T-helper 17 cell (primary cell): ENCODE data around the gene SLC6A11. TPM values are rescaled to one million over a fixed set of nuclear protein-coding genes. Genes with fewer than 3 reads are reported as not detected.

Experiments
- ATAC-seq: fragments of 150-1000 bp; cut with Tn5 transposase; 2 replicates; pipeline ENCODE4 v1.10.0; 2021; ENCODE audit warnings: mild to moderate bottlenecking, moderate library complexity
- DNase-seq, 3 donors: peaks; one replicate each; pipeline versions ENCODE4 v3.0.0 to v3.0.0-alpha.2; 2020 to 2021
- H3K9me3 ChIP-seq: one replicate; pipeline ENCODE4 v1.7.0; 2013; ENCODE audit warnings: low read length, mild to moderate bottlenecking; ENCODE audit not compliant: control insufficient read depth, poor library complexity, severe bottlenecking
- H3K27ac Mint-ChIP-seq: one replicate; pipeline ENCODE4 v1.8.0; 2022; ENCODE audit warnings: mild to moderate bottlenecking, moderate library complexity, mixed read lengths
- H3K27me3 Mint-ChIP-seq: one replicate; pipeline ENCODE4 v1.8.0; 2022; ENCODE audit warnings: mixed read lengths
- H3K36me3 Mint-ChIP-seq: one replicate; pipeline ENCODE4 v1.8.0; 2022; ENCODE audit warnings: low read depth, mixed read lengths
- H3K4me1 Mint-ChIP-seq: one replicate; pipeline ENCODE4 v1.8.0; 2022; ENCODE audit warnings: mild to moderate bottlenecking, mixed read lengths
- H3K4me3 Mint-ChIP-seq: one replicate; pipeline ENCODE4 v1.8.0; 2022; ENCODE audit warnings: mild to moderate bottlenecking, moderate library complexity, mixed read lengths
- total RNA-seq, 4 donors: library from RNA in 2 of 4; stranded (reverse) in 2 of 4; gene quantifications; one replicate each; pipeline ENCODE4 v1.2.3 and lab custom pipeline; 2022 to 2026

The SLC6A11 gene
- total RNA-seq, 2 donors from 2014 or later = not detected

DNA sequence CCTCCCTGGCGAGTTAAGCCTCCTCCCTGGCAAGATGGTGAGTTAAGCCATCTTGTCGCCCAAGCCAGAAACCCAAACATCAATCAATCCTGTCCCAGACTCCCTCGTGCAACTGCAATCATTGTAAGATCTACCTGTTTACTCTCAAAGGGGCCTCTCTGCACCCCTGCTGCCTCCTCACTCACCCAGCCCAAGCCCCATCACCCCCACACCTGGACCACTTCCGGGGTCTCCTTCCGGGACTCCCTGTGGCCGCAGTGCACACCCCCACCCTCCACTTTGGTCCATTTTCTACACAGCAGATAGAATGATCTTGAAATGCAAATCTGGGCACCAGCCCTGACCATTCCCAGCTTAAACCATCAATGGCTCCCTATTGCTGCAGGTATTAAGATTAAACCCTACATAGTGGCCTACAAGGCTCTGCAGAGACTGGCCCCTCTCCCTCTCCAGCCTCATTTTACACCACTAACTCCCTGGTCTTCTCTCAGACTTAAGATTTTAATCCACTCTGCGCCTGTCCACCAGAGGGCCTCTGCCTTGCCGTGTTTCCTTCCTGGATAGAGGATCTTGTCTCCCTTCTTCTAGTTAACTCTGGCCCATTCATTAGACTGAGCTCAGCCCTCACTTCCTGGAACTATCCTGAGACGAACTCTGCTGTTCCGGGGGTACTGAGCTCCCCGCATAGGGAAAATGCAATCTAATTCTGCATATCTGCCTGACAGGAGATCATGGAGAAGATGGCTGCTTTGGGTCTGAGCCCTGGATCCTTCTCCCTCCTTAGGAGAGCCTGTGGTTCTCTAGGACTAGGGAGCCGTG, 134.7 kb downstream of the SLC6A11 start:
- H3K27me3 Mint-ChIP-seq = peaks cover 57% of the 10 kb centered on the region
- no peak for DNase-seq

DNA sequence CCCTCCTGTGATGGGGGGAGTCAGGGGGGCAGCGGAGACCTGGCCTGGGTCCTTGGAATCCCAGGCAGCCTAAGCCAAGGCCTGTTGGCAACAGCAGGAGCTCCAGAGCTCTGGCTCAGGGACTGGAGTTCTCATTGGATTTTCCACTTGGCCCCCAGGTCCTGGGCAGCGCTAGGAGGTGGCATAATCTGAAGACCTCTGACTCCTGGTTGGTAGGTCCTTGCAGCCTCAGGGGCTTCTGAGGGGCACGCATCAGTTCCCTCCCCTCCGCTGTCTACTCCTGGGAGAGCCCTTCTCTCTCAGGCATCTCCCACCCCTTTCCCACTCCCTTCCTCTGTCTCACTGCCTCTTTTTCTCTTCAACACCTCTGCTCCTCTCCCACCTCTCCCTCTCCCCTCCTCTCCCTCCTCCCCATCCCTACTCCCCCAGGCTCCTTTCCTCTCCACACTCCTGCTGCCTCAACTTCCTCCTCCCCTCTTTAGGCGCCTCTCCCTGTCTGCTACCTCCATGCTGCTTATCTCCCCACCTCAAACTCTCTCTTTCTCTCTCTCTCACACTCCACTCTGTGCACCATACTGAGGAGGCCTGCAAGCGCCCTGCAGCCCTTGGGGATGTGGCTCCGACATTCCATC, 135.4 kb downstream of the SLC6A11 start:
- DNase-seq = no peak
- Mint-ChIP-seq H3K4me3 (no peak overlapping the region), H3K27me3 (peaks cover 60% of the 10 kb centered on the region), H3K36me3 (no peaks in the 10 kb centered on the region), H3K4me1 (no peaks in the 10 kb centered on the region), H3K27ac (no peak overlapping the region)
- no peaks in the 10 kb centered on the region for H3K9me3 ChIP-seq
- ATAC-seq = no peak

More for the DNA sequence above, 134.7 kb downstream of the SLC6A11 start:
- no peak overlapping the region for H3K4me3 Mint-ChIP-seq
- H3K36me3 Mint-ChIP-seq = no peaks in the 10 kb centered on the region
- no peaks in the 10 kb centered on the region for H3K9me3 ChIP-seq
- no peaks in the 10 kb centered on the region for H3K4me1 Mint-ChIP-seq
- no peak overlapping the region for H3K27ac Mint-ChIP-seq
- ATAC-seq = no peak

DNA sequence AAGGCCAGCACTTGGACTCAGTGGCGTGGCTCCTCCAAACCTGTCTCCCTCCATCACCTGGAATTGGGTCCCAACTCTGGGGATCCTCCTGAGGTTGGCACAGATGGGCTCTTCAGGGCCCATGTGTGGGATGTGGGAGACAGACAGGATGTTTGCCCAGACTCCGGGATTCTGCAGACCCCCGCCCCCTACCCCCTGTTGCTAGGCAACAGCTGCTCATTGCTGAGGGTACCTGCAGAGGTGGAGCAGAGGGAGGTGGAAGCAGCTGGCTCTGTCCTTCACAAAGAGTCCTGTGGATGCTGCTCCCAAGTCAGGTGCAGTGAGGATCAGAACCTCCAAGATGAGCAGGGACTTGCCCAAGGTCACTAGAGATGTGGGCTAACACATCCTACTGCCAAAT, 136.5 kb downstream of the SLC6A11 start:
- Mint-ChIP-seq H3K4me1 (no peaks in the 10 kb centered on the region), H3K27me3 (peaks cover 60% of the 10 kb centered on the region), H3K36me3 (no peaks in the 10 kb centered on the region), H3K4me3 (no peak overlapping the region), H3K27ac (no peak overlapping the region)
- ATAC-seq (no peak), DNase-seq (no peak)
- no peaks in the 10 kb centered on the region for H3K9me3 ChIP-seq

DNA sequence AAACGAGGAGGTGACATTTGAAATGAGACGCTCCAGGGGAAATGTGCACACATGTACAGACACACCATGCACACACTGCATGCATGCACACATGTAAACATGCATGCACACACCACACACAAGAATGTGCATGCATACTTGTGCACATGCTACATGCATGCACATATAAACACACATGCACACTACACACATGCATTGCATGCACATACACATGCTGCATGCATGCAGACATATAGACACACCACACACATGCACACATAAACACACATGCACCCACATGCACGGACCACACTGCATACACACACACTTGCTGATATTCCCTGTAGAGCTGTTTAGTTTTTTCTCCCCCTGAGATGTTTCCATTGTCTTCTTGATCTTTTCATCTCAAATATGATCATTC, 138.7 kb downstream of the SLC6A11 start:
- DNase-seq (no peak), ATAC-seq (no peak)
- H3K27me3 Mint-ChIP-seq = peaks cover 54% of the 10 kb centered on the region
- no peaks in the 10 kb centered on the region for H3K36me3 Mint-ChIP-seq
- H3K4me3 Mint-ChIP-seq = no peak overlapping the region
- H3K9me3 ChIP-seq = no peaks in the 10 kb centered on the region
- H3K4me1 Mint-ChIP-seq = no peaks in the 10 kb centered on the region
- H3K27ac Mint-ChIP-seq = no peak overlapping the region

DNA sequence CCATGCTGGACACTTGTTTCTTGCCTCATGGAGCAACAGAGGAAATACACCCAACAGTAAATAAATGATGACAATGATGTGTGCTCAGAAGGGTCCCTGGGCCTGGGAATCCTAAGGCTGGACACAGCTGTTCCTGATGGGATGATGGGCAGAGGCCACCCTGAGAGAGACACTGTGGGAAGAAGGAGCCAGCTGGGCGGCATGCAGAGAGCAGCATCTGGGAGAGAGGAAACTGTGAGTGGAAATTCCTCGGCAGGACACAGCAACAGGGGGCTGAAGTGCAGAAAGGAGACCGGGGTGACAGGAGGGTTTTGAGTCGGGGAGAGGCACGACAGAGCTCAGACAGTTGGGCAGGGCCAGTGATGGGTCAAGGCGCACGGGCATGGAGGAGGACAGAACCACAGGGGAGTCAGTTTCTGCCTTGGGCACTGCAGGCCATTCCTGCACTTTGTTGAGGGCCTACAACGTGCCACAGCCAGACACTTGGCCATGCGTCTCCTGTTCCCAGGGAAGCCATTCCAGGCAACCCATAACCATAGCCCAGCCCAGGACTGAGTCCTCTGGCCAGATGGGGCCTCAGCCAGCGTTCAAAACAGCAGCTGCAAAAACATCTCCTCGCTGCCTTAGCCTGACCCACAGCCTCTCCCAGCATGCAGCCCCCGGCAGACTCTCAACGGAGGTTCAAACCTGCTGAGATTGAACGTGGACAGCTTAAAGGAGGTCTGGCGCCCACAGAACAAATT, 139.9 kb downstream of the SLC6A11 start:
- peaks cover 51% of the 10 kb centered on the region for H3K27me3 Mint-ChIP-seq
- H3K9me3 ChIP-seq = no peaks in the 10 kb centered on the region
- H3K4me3 Mint-ChIP-seq = no peak overlapping the region
- no peak for ATAC-seq
- no peak overlapping the region for H3K27ac Mint-ChIP-seq
- no peaks in the 10 kb centered on the region for H3K36me3 Mint-ChIP-seq
- H3K4me1 Mint-ChIP-seq = no peaks in the 10 kb centered on the region
- no peak for DNase-seq

DNA sequence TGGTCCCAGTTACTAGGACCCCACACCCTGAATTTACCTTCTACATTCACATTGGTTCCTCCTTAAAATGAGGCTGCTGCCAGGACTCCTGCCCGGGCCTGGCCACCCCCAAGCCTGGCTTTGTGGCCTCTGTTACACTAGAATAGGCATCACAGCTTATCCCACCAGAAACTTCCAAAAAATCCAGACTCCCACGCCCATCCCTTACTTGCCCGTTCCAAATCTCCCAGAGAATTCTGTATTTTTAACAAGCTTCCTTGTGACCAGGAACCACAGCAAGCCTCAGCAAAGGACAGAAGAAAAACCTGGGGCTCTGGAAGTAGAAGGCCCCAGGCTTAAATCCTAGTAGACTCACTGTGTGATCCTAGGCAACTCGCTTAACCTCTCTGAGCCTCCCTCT, 140.5 kb downstream of the SLC6A11 start:
- DNase-seq = no peak
- Mint-ChIP-seq H3K4me3 (no peak overlapping the region), H3K4me1 (no peaks in the 10 kb centered on the region), H3K27me3 (peaks cover 49% of the 10 kb centered on the region), H3K36me3 (no peaks in the 10 kb centered on the region), H3K27ac (no peak overlapping the region)
- H3K9me3 ChIP-seq = no peaks in the 10 kb centered on the region
- ATAC-seq = no peak

DNA sequence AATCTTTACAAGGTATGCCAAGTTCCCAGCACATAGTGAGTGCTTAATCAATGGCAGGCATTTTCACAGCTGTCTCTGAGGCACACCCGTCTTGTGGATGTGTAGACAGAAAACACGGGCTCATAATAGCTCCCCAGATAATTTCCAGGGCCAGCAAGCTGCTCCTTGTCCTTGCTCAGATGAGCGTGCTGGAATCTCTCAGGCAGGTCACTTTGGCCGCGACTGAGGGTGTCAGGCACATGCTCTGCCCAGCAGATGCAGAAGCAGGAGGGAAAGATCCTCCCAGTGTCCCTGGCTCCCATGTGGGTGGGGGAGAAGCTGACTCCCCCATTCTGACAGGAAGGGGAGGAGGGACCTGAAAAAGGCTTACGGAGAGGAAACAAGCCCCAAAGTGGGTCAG, 141.0 kb downstream of the SLC6A11 start:
- Mint-ChIP-seq H3K27me3 (peaks cover 46% of the 10 kb centered on the region), H3K4me3 (no peak overlapping the region), H3K36me3 (no peaks in the 10 kb centered on the region), H3K4me1 (no peaks in the 10 kb centered on the region), H3K27ac (no peak overlapping the region)
- DNase-seq = no peak
- ATAC-seq = no peak
- H3K9me3 ChIP-seq = no peaks in the 10 kb centered on the region

DNA sequence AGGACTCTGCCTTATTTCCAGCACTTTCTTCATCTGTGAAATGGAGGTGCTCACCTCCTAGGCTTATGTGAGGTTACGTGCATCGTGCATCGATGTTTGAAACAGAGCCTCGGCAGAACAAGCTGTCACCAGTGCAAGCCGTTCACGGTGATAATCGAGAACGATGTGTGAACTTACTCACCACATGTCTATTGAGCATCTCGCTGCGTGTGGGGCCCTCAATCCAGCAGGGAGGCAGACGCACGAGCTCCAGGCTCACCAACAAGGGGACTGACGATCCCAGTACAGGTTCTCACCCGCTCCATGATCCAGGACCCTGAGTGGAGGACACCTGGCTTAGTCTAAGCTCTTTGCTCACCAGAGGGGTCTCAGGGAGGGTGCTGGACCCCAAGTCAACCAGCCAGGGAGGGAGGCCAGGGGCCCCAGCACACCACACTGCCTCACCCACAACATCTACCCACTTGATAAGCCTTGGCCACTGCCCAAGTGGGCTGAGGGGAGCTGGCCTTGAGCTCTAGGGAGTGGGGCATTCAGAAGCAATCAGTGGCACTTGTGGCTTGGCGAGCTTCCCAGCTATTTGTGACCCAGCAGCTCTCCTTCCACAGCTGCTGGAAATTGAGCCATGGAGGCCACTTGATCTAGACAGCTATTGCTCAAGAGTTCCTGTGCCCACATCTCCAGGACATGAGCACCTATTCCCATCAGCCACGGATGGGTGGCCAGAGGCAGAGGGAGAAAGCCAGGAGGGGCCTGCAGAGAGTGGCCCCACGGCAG, 142.1 kb downstream of the SLC6A11 start:
- H3K9me3 ChIP-seq = no peaks in the 10 kb centered on the region
- H3K4me3 Mint-ChIP-seq = no peak overlapping the region
- peaks cover 43% of the 10 kb centered on the region for H3K27me3 Mint-ChIP-seq
- ATAC-seq (no peak), DNase-seq (no peak)
- no peaks in the 10 kb centered on the region for H3K4me1 Mint-ChIP-seq
- no peak overlapping the region for H3K27ac Mint-ChIP-seq
- no peaks in the 10 kb centered on the region for H3K36me3 Mint-ChIP-seq

DNA sequence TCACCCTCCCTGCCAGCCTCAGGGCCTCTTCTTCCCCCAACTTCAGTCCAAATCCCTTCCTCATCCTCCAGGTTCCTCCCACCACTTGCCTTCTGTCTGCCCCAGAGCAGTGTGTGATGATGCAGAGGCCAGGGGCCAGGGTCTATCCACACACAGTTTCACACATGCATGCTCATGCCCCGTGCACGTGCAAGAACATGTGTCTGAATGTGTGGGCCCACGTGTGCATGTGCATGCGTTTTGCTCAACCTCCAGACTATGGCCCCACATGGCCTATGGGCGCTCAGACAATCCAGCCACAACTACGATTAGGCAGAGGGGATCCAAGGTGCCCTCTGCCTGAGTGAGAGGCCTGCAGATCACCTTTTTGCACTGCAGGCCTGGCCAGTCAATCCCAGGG, 144.2 kb downstream of the SLC6A11 start:
- Mint-ChIP-seq H3K27me3 (peaks cover 25% of the 10 kb centered on the region), H3K4me1 (no peaks in the 10 kb centered on the region), H3K36me3 (no peaks in the 10 kb centered on the region), H3K27ac (no peak overlapping the region), H3K4me3 (peak overlapping the region; percentile 45)
- no peaks in the 10 kb centered on the region for H3K9me3 ChIP-seq
- ATAC-seq (no peak), DNase-seq (no peak)

DNA sequence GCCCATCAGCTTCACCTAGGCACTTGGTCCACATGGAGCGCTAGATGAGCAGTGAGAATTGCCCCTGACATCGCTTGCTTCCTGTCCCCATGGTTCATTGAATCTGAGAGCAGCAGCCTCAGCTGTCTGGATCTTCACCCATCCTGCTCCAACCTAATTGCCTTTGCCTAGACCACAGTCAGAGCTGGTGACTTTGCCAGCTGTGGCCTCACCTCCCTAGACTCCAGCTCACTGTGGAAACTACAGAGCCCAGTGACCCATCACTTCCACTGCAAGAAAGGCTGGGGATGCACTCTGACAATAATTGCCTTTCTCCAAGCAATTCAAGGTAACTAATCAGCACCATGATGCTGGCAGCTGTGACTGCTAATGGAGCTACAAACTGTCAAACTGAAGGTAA, 145.9 kb downstream of the SLC6A11 start:
- no peak for ATAC-seq
- no peaks in the 10 kb centered on the region for H3K36me3 Mint-ChIP-seq
- H3K27me3 Mint-ChIP-seq = peaks cover 32% of the 10 kb centered on the region
- no peaks in the 10 kb centered on the region for H3K9me3 ChIP-seq
- H3K27ac Mint-ChIP-seq = no peak overlapping the region
- H3K4me3 Mint-ChIP-seq = no peak overlapping the region
- no peaks in the 10 kb centered on the region for H3K4me1 Mint-ChIP-seq
- DNase-seq = no peak

DNA sequence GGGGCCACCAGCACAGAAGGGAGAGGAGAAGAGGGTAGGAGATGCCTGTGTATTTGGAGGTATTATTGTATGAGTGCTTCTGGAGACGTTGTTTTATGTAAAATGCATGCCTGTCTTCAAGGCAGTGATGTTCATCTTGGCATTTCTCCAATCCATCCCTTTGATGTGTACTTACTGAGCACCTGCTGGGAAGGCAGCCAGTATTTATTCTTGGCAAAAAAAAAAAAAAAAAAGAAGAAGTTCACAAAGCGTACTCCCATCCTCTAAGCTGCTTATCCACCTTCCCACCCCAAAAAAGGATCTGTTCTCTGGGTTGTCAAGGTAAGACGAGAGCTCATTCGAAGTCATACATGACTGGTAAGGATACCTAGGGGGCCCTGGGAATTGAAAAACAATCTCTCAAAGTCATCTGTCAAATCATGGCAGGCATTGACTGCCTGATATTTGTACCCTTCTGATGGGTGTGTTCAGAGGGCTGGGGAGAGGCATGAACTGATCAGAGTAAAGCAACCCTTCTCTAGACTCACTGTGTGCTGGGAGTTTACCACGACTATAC, 146.5 kb downstream of the SLC6A11 start:
- no peaks in the 10 kb centered on the region for H3K9me3 ChIP-seq
- no peaks in the 10 kb centered on the region for H3K4me1 Mint-ChIP-seq
- H3K4me3 Mint-ChIP-seq = no peak overlapping the region
- no peak overlapping the region for H3K27ac Mint-ChIP-seq
- DNase-seq = no peak
- peaks cover 34% of the 10 kb centered on the region for H3K27me3 Mint-ChIP-seq
- ATAC-seq = no peak
- no peaks in the 10 kb centered on the region for H3K36me3 Mint-ChIP-seq

DNA sequence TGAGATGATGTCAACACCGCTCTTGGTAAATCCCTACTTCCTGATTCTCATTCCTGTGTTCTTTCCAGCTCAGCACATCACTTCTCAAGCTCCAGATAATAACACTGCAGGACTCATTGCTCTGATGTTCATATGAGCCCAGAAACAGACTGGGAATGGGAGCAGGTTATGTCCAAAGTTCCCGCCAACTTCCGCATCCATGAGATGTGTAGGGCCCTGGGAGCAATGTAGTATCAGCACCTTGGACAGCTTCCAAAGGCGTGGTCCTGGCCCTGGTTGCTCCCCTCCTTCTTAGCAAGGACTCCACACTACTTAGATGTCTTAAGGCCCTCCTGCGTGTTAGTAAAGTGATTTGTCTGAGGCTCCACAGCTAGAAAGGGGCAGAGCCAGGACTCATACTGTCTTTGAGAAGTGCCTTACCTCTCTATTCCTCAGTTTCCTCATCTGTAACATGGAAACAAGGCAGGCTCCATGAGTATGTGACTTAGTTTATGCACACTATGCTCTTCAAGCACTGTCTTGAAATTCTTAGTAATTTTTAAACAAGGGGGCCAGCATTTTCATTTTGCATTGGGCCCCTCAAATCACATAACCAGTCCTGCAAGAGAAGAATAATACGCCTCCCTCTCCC, 148.6 kb downstream of the SLC6A11 start:
- DNase-seq = no peak
- peaks cover 48% of the 10 kb centered on the region for H3K27me3 Mint-ChIP-seq

More for the DNA sequence above, 148.6 kb downstream of the SLC6A11 start:
- Mint-ChIP-seq H3K4me3 (no peak overlapping the region), H3K4me1 (no peaks in the 10 kb centered on the region), H3K27ac (no peak overlapping the region), H3K36me3 (no peaks in the 10 kb centered on the region)
- no peaks in the 10 kb centered on the region for H3K9me3 ChIP-seq
- ATAC-seq = no peak
